GM19455 (cell line): Measurements from ENCODE around the gene SCNN1A.

ENCODE experiments used
- ATAC-seq: cut with Tn5 transposase; IDR thresholded peaks from one replicate; pipeline ENCODE4 v1.9.1; 2021; ENCODE audit not compliant: unreplicated experiment

The SCNN1A gene

GRCh38 chr12:6369916-6370575 is 5.3 kb downstream of the SCNN1A start:
- no peak for ATAC-seq

GRCh38 chr12:6368906-6369525 is 6.3 kb downstream of the SCNN1A start:
- ATAC-seq = no peak

- no peak for ATAC-seq
These were observed 7.1 kb downstream of the SCNN1A start for GRCh38 chr12:6367969-6368892.

DNA sequence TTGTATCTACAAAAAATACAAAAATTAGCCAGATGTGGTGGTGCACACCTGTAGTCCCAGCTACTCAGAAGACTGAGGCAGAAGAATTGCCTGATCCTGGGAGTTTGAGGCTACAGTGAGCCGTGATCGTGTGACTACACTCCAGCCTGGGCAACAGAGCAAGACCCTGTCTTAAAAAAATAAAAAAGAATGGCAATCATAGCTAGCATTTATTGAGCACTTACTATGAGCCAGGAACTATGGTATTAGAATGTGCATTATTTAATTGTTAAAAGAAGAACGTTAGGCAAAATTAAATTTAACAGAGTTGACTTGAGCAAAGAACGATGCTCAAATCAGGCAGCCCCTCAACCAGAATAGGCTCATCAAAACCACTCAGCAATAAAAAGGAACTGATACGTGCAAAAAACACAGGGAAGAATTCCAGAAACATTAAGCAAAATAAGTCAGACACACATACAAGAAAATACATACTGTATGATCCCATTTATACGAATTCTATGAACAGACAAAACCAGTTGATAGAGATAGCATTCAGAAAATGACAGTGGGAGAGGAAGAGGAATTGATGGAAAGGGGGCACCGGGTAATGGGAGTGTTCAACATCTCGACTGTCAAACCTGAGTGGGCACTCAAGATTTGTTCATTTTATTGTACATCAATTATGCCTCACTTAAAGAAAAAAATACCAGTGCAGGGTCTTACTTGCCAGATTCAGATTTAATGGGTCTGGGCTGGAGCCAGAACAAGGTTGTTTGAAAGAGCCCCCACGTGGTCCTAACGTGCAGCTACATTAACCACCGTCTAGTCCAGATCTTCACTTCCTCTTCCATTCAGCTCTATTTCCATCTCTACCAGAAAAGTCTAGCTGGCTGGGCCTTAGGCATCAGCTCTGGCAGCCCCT is 8.0 kb downstream of the SCNN1A start:
- no peak for ATAC-seq

DNA sequence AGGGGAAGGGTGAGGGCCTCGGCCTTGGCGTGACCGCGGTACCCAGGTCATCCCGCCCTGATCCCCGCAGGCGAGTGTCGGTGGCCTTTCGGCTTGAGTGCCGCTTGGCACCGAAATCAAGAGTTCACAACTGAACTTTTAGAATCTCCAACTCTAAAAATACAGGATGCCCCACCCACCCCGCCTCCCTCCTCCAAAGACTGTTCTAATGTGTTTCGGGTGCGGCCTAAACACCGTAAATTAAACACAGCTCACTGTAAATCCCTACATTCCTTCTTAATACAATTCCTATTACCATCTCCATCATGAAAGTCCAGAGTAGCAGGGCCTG is 11.4 kb downstream of the SCNN1A start:
- ATAC-seq = no peak

DNA sequence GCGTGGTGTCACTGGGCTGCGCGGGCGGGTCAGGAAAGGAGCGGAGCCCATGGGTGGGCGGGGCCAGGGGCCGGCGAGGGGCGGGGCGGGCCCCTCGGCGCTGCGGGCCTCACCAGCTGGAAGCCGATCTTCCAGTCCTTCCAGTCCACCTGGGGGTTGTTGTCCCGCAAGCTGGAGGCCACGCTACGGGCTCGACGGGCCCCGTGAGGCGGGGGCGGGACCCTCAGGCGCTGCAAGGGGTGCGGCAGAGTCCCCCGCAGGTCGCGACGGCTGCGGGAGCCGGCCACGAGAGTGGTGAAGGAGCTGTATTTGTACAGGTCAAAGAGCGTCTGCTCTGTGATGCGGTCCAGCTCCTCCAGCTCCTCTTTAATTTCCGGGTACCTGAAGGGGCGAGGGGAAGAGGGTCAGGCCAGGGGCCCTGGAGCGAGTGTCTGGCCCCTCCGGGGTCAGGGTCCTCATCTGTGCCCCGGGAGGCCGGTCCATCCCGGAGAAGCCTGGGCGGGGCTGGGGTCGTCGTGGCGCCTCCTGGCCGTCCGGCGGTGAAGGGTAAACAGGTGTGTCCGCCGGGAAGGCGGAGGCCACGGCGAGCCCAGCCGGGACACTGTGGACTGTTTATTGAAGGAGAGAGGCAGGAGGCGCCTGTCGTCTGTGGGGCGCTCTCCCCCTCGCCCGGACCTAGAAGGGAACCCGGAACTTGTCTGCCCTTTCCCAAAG is 11.9 kb downstream of the SCNN1A start:
- ATAC-seq = no peak

DNA sequence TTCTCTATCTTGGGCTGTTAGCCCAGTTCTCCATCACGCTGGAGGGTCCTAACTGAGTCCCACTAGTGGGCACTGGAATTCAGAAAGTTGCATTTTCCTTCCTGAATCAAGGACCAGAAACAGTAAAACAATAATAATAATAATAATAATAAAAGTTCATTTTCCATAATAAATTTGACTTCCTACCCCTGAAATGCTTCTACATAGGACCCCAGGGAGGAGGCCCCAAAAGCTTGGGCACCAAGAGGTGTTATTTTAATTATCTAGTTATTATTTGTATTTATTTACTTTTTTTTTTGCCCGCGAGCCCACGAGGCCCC is 12.4 kb downstream of the SCNN1A start:
- ATAC-seq = no peak

DNA sequence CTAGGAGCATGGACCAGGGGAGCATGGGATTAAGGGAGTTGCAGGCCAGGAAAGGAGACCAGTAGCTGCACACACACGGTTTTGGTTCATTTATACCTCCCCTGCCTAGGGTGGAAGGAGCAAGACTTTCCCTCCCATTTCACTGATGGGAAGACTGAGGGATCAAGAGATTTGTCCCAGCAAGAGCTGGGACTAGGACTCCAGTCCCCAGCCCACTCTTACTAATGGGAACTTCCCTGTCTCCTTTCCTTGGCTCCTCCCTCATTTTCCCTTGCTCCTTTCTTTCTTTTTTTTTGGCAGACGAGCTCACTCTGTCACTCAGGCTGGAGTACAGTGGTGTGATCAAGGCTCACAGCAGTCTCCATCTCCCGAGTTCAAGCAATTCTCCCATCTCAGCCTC is 13.0 kb downstream of the SCNN1A start:
- ATAC-seq = no peak

DNA sequence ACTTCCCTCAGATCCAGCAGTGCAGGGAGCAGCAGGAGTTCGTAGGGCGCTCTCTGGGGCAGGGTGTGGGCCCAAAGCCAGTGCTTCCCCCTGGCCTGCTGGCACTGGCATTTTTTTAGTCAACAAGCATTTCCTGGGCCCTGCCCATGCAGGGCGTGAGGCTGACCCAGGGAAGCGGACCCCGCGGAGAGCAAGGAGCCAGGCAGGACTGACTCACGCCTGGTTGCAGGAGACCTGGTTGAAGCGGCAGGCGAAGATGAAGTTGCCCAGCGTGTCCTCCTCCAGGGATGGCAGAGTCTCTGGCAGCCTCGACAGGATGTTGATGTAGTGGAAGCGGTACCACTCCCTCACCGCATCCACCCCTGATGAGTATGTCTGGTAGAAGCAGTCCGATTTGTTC is 13.5 kb downstream of the SCNN1A start:
- ATAC-seq = no peak

- no peak for ATAC-seq
These were observed 14.5 kb downstream of the SCNN1A start for GRCh38 chr12:6360578-6361490.

DNA sequence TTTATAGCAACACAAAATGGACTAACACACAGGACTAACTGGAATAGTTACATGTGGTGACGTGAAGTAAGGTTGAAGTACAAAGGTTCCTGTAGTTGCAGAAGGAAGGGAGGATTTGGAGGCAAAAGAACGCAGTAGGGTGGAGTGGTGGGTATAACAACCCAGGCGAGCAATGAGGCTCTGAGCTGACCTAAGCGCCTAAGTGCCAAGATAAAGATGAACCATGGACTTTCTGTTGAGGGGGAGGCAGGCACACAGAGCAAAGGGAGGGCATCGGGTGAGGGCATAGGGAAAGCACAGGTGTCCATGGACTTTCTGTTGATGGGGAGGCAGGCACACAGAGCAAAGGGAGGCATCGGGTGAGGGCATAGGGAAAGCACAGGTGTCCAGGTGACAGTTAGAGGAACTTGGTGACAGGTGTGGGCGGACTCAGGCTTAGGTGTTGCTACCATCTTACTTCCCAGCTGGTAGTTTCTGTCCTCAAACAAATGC is 15.2 kb downstream of the SCNN1A start:
- ATAC-seq = no peak

- ATAC-seq = no peak
These were observed 16.5 kb downstream of the SCNN1A start for GRCh38 chr12:6358881-6359280.

DNA sequence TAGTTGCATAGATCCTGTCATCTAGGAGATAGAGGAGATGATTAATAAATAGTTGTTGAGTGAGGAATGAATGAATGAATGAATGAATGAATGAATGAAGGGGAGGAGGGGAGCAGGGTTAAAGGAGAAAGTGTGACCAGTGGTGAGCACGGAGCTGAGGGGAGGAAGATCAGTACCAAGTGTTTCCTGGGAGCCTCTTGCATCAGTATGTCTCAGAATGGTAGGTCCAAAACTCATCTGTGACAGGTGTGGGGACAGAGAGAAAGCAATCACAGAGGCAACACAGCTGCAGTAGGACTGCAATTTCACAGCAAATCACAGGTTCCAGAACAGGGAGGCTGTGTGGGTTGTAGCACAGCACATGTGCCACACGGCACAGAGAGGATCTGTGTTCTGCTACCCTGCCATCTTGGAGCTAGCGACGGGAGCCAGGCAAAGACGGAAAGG is 19.0 kb downstream of the SCNN1A start:
- no peak for ATAC-seq

GRCh38 chr12:6355491-6356373 is 19.6 kb downstream of the SCNN1A start:
- no peak for ATAC-seq

GRCh38 chr12:6354495-6355393 is 20.6 kb downstream of the SCNN1A start:
- no peak for ATAC-seq

DNA sequence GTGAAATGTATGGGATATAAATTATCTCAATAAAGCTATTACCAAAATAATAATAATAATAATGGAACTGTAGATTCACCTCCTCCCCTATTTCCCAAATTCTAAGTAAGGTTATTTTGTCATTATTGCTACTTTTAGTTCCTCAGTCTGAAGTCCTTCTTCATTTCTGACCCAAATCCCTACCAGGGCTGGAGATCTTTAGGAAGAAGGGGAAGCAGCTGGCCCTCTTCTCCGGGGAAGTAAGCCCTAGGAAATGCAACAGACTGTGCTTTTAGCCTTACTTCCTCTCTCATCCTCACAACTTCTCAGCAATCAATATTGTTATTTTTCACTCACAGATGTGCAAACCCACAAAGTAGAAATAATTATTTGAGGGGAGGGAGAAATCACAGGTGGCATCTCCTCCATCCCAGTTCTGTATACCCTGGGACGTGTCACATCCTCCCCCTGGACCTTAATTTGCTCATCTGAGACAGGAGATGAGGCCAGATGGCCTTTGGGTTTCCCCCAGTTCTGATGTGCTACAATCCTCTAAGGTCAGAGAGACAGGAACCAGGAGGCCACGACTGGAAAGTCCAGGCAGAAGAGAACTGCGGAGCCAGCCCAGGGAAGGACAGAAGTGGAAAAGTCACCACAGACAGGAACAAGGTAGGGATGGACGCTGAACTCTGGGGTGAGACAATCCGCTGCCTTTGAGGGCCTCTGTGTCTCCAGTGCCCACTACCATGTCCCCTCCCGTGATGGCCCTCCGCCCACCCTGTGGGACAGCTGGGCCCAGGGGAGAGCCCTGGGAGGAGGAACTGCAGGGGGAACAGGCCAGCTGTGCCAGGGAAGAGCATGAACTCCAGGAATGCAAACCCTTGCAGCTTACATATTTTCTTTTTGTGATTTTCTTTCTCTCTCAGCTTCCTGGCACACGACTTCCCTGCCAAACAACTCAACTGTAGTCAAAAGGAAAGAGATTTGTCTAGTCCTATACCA is 22.9 kb downstream of the SCNN1A start:
- ATAC-seq = no peak
